ACHN (cell line): Measurements from ENCODE around the gene ZC3H18.
A peak's percentile ranks its signal among the peaks of the same experiment; 100 is the strongest.
"Not testable (repeated sequence)": the region's sequence is repeated elsewhere in the genome, so short reads cannot be mapped to it uniquely, and the experiment has no call there.

Experiments used
- DNase-seq: peaks from one replicate; pipeline ENCODE4 v3.0.0-alpha.2; 2015
- in situ Hi-C: cut with HindIII; loops from 2 replicates; pipeline ENCODE4 v1.10.0; 2017; ENCODE audit warnings: low sequenced_read_pairs, low pct_ligation_motif_present, low pct_unique_long_range_greater_than_20kb

The ZC3H18 gene

DNA sequence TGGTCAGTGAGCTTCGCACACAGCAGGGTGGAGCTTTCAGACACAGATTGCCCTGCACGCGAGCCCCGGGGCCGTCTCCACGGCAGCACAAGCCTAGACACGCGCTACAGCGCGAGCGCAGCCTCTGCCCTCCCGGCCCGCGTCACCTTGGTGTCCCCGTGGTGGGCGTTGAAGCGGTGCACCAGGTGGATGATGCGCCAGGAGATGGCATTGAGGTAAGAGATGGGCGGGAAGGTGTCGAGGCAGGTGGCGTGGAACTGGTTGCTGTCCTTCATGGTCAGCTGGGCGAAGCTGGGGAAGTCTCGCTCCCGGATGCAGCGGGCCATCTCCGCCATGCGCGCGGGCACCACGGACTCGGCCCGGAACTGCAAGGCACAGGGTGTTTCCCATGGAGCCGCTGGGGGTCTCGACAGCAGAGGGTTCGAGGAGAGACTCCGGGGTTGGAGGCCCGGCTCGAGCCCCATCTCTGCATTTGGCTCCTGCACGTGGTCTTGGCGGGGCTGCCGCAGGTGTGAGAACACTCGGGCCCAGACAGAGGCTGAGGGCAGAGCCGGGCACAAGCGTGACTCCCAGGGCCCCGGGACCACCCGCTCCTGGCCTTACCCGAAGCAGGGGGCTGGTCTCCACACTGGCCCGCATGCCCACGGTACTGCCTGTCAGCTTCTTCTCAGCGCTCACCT is 85.0 kb downstream of the ZC3H18 start:
- in situ Hi-C loops: no loop called here
- no peak for DNase-seq

DNA sequence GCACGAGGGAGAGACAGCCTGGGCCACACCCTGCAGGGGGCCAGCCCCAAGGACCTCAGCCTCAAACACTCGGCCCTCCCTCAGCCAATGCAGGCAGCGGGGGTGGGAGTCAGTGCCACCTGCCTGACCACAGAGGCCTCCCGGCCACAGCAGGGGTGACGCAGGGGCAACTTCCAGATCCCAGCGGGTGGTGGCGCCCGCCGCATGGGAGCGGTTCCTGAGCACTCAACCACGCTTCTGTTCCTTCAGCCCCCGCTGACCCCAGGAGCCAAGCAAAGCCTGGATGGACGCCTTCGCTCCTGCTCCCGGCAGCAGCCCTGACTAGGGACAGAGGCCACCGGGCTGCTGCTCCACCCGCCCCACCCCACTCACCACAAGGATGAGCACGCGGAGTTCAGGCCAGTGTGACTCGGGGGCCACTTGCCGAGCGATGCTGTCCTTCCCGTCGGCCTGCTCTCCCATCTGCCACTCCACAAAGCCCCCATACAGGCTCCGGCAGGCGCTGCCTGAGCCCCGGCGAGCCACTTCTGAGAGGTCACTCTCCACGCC is 85.6 kb downstream of the ZC3H18 start:
- in situ Hi-C loops: no loop called here
- DNase-seq: no peak

DNA sequence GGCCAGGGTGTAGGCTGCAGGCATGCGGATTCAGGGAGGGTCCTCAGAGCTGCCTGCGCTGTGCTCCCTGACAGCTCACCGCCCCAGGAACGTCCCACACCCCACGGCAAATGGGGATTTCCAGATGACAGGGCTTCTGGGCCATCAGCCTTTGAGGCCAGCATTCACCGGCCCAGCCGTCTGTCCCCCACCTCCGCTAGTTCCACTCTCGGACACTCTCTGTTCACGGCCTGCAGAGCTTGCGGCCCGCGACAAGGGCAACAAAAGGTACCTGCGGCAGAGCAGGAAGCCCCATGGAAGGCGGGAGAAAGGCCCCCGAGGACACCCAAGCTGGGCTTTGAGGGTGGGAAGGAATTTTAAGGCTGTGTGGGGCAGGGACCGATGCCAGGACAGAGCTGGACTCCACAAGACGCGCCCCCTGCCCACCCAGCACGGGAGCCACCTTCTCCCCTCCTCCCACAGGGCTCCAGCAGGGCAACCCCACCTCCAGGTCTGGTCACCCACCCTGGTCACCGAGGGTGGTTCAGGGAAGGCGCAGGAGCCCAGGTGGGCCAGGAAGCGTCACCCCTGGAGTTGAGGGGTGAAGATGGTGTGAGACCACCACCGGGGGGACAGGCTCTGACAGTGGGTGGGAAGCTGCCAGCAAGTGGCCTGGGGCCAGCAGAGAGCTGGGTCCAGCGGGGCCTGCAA is 86.2 kb downstream of the ZC3H18 start:
- in situ Hi-C loops: no loop called here
- DNase-seq: no peak

DNA sequence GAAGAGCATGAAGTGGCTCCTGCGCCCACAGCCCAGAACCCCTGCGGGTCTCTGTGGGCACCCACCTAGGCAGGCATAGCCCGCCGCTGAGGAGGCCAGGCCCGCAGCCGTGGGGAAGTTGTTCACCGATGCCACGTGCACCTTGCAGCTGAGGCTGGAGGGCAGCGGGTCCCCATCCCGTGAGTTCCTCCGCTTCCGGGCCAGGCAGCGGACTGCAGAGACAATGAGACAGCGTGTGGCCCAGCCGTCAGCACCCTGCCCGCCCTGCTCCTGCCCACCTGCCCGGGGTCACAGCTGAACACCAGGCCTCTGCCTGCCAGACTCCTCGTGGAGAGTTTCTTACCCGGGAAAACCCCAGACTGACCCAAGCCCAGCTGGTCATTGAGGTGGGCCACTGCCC is 87.2 kb downstream of the ZC3H18 start:
- in situ Hi-C loops: no loop called here
- DNase-seq: no peak

DNA sequence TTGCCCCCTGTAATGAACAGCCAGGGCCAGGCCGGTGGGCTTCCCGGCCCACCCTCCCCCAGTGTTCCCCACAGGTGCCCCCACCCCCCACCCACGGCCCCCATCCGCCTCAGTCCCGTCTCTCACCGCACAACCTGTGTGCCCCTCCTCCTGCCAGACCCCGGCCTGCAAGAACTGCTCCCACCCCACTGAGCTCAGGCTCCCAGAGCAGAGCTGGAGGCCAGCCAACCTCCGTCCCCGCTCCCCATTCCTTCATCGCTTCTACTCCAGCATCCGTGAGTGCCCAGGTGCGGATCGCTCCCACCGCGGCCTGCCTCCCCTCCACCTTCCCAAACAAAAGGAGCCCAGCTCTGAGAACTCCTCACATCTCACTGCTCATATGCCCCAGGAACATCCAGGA is 88.5 kb downstream of the ZC3H18 start:
- no peak for DNase-seq
- in situ Hi-C loops: no loop called here

DNA sequence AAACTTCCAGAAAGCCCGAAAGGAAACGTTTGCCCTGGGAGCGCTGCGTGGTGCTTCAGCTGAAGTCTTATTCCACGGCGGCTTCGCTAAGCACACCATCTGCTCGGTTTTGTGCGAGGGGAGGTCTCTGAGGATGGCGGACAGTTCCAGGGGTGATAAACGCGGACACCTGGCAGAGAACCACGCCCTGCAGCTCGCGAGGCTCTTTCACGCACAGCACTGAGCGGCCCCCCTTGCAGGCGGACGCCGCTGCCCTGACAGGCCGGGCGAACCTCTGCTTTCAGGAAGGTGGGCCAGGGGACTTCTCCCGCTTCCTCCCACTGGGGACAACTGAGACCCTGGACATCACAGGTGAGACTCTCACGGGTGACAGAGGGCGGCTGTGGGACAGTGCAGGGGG is 89.0 kb downstream of the ZC3H18 start:
- in situ Hi-C loops: no loop called here

DNA sequence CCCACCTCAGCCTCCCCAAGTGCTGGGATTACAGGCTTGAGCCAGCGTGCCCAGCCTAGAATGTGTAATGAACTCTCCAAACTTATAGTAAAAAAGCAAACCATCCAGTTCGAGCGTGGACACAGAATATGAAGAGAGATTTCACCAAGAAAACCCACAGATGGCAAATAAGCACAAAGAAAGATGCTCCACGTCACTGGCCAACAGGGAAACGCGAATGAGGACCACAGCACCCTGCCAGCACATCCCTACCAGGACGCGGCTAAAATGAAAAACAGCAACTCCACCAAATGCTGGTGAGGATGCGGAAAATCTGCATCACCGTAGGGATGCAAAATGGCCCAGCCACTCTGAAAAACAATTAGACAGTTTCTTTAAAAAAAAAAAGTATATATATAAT is 91.3 kb downstream of the ZC3H18 start:
- in situ Hi-C loops: no loop called here
- DNase-seq: no peak

More for the DNA sequence above, 89.0 kb downstream of the ZC3H18 start:
- no peak for DNase-seq

DNA sequence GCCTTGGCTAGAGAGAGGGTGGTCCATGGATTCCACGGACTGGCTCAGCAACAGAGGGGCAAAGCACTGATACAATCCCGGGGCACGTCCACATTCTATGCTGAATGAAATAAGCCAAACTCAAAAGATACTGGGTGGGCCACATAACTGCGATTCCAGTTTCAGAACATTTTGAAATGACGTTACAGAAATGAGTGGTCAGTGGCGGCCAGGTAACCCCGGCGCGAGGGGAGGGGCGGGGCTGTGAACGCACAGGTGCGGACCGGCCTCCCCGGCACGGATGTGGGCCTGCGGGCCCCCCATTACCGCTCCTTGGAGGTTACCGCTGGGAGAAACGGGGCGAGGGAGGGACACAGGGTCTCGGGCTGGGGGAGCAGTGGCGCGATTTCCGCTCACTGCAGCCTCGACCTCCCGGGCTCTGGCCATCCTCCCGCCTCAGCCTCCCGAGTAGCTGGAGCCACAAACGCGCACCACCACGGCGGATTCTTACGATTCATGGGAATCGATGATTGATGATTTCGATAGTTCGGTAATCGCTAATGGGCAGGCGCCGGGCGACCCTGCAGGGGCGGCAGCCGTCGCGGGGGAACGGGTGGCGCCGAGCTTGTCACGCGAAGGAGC is 92.1 kb downstream of the ZC3H18 start:
- DNase-seq: no peak
- in situ Hi-C loops: no loop called here

DNA sequence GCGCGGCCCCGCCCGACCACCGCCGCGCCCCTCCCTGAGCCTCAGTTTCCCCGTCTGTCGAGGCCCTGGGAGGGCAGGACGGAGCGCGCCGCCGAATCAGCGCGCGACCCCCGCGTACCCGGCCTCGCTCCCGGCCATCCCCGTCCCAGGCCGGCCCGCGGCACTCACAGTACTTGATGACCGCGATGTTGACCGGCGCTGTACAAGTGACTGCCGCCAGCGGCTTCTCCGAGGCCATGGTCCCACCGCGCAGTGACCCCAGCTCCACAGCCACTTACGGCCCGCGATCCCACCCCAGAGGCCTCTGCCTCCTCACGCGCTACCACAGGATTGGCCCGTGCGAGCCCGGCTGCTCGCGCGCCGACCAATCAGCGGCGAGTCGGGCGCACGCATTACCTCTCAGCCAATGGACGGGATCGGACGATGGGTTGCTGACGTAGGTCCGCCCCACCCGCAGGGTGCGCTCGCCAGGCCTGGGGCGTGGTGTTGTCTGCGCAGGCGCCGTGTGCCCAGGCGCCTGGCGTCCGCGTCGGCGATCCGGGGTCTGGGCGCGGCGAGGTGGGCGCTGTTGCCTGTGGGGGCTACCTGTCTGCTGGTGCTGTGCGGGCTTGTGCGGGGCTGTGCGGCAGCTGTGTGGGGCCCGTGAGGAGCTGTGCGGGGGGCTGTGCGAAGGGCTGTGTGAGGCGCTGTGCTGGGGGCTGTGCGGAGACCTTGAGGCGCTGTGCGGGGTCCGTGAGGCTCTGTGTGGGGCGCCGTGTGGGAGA is 92.8 kb downstream of the ZC3H18 start, which contains the start of gene MVD:
Gene MVD, minus strand, starts transcription at position 249 of the 764 bp plus-strand sequence. Its CDS starts 11 bp downstream, at position 238.
- in situ Hi-C loops: no loop called here
- DNase-seq: peak; percentile 99

DNA sequence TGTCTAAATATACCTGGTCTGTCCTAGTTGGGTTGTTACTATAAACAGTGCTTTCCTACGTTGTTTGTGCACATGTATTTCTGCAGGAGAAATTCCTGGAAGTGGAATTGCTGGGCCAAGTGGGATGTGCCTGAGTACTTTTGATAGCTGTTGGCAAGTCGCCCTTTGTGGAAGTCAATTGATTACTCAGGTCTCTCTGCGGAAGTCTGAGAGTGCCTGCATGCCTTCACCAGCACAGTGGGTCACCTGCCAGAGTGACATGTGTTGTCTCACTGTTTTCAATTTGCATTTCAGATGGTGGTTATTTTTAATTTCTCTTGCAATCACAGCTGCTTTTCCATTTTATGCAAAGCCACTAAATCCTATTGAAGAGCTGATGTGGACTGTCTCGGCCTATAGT is 94.9 kb downstream of the ZC3H18 start:
- in situ Hi-C loops: no loop called here
- no peak for DNase-seq

DNA sequence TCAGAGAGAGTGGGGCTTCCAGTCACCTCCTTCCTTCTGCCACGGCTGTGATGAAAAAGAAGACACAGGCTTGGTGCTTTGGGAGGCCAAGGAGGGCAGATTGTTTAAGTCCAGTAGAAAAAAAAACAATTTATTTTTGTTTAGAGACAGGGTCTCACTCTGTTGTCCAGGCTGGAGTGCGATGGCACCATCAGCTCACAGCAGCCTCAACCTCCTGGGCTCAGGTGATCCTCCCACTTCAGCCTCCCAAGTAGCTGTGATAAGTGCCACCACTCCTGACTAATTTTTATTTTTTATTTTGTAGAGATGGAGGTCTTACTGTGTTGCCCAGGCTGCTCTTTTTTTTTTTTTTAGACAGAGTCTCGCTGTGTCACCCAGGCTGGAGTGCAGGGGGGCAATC is 95.4 kb downstream of the ZC3H18 start:
- in situ Hi-C loops: no loop called here
- no peak for DNase-seq

DNA sequence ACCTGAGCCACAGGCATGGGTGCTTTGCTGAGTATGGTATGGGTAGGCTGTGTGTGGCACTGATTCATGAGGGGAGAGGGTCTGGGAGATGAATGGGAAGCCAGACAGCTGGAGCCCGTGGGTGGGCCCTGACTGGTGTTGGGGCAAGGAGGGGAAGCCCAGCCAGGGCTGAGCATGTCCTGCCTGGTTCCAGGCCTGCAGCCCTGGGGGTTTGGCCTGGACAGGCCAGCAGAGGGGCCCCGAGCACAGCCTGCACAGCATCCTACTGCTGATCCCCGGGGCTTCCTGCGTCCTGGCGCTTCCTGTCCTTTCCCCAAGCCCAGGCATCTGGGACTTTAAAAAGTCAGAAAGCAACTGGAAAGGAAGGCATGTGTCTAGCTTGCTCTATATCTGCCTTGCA is 97.3 kb downstream of the ZC3H18 start:
- in situ Hi-C loops: no loop called here
- no peak for DNase-seq

DNA sequence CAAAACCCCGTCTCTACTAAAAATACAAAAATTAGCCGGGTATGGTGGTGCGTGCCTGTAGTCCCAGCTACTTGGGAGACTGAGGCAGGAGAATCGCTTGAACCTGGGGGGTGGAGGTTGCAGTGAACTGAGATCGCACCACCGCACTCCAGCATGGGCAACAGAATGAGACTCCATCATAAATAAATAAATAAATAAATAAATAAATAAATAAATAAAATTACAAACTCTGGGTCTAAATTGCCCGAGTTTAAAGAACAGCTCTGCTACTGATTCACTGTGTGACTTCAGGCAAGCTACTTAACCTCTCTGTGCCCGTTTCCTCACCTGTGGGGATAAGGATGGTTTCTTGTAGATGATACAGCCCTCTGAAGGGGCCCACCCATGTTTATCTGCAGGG is 99.3 kb downstream of the ZC3H18 start:
- DNase-seq, in situ Hi-C loops: not testable (repeated sequence)

DNA sequence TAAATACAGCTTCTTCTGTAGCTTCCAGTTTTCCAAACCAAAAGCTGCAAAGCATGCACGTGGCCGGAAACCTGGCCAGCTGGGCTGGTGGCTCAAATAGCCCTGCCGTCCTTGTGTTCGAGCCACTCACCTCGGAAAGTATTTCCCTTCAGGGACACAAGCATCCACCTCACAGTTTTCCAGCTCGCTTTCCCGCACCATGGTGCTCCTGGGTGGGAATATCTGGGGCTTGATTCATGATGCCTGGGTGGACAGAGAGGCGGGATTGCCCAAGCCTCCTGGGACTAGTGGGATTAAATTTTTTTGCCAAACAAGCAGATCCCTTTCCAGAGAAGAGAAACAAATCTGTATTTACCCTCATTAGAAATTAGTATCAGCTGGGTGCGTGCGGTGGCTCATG is 99.8 kb downstream of the ZC3H18 start:
- DNase-seq: no peak
- in situ Hi-C loops: loop anchor here (10.0 kb wide), 1 partner anchor 115 kb away; the partner anchor contains the start of gene PIEZO1

DNA sequence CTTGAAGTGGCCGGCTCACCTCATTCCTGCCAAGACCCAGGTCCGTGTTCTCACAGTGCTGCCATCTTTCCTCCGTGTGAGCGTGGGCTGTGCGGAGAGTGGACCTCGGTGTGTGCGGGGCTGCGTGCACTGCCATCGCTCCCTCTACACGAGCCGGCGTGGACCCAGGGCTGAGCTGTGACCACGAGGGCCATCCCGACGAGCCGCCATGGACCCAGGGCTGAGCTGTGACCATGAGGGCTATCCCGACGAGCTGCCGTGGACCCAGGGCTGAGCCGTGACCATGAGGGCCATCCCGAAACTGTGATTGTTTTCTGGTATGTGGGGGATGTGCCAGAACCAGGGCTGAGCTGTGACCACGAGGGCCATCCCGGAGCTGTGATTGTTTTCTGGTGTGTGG is 101.6 kb downstream of the ZC3H18 start:
- no peak for DNase-seq
- in situ Hi-C loops: loop anchor here (10.0 kb wide), 1 partner anchor 113 kb away; the partner anchor contains the start of gene PIEZO1

DNA sequence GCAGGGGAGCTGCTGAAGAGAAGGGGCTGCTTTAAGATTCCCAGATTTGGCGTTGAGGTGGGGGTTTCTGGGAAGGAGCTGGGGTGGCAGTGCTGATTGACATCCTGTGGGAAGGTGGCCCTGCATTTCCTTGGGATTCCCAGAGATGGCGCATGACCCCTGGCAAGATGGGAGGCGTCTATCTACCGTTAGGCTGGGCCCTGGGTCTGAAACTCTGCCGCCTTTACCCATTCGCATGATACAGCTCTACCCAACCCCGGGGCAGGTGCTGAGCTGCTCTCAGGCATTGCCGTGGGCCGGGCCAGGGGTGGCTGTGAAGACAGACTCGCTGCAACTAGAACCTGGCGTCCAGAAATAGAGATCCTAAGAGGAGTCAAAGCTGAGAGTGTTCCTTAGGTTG is 102.6 kb downstream of the ZC3H18 start:
- in situ Hi-C loops: loop anchor here (10.0 kb wide), 1 partner anchor 112 kb away; the partner anchor contains the start of gene PIEZO1
- peak; percentile 41 for DNase-seq

DNA sequence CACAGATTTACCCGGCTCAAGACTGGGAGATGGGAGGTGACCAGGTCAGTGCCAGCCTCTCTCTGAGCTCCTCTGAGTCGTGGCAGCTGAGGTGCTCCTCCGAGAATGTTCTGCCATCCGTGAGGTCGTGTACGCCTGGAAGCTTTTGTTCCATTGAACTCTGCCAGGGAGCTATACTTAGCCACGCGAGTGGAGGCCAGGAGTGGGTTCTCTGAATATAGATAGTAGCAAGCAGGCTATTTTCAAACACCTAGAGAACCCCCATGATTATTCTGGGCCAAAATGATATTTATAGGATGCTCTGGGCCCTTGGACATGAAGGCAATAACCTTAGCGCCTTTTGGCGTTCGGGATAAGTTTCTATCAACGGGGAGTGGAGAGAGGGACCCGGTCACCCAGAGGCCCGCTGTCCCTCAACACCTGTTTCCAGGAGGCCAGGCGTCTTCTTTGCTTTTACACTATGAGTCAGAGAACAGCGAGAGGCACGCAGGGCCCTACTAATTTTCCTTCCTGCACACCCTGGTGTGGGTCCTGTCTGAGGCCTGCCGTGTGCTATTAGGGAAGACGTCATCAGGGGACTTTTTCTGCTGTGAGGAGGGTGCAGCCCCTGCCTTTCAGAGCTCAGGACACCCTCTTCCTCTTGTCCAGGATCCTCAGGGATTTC is 103.6 kb downstream of the ZC3H18 start:
- DNase-seq: no peak
- in situ Hi-C loops: loop anchor here (10.0 kb wide), 1 partner anchor 111 kb away; the partner anchor contains the start of gene PIEZO1
